A549 (cell line): ENCODE data around the gene EZH1.

ENCODE experiments used
- CEBPB ChIP-seq, 2 experiments: fragments of >200 bp in 1 of 2; sonication (Bioruptor Twin) in 1 of 2; formaldehyde crosslinking in 1 of 2; IDR thresholded peaks; 2 replicates each; pipeline ENCODE4 v1.6.1; 2012 to 2016
- CTCF ChIP-seq: fragments of >200 bp; sonication (Bioruptor Twin); formaldehyde crosslinking; IDR thresholded peaks from 3 replicates; pipeline ENCODE4 v1.5.1; 2016
- E2F6 ChIP-seq: IDR thresholded peaks from 2 replicates; pipeline ENCODE4 v1.6.1; 2012; ENCODE audit warnings: low read depth, borderline replicate concordance
- EP300 ChIP-seq, 2 experiments: fragments of >200 bp; sonication (Bioruptor Twin); formaldehyde crosslinking; IDR thresholded peaks; 2 replicates in 1 of 2; 3 replicates in 1 of 2; pipeline ENCODE4 v1.6.1; 2016 to 2017
- HES2 ChIP-seq: fragments of >200 bp; sonication (Bioruptor Twin); formaldehyde crosslinking; IDR thresholded peaks from 2 replicates; pipeline ENCODE4 v1.6.1; 2016
- HMGXB4 ChIP-seq: fragments of 250-450 bp; sonication (Bioruptor Pico); IDR thresholded peaks from 2 replicates; pipeline ENCODE4 v1.5.0; 2021; ENCODE audit warnings: mild to moderate bottlenecking, moderate library complexity, borderline replicate concordance
- NR3C1 ChIP-seq: fragments of >200 bp; sonication (Bioruptor Twin); formaldehyde crosslinking; IDR thresholded peaks from 3 replicates; pipeline ENCODE4 v1.6.1; 2017
- POLR2A ChIP-seq: IDR thresholded peaks from 2 replicates; pipeline ENCODE4 v1.6.1; 2012; ENCODE audit warnings: mild to moderate bottlenecking, low read length
- RAD21 ChIP-seq, 2 experiments: fragments of >200 bp in 1 of 2; sonication (Bioruptor Twin) in 1 of 2; formaldehyde crosslinking in 1 of 2; IDR thresholded peaks in 1 of 2; conservative IDR thresholded peaks in 1 of 2; 2 replicates in 1 of 2; 3 replicates in 1 of 2; pipeline ENCODE4 v1.6.1; 2012 to 2018; ENCODE audit warnings: inconsistent platforms in 1 of 2
- RFX5 ChIP-seq: fragments of 450-650 bp; IDR thresholded peaks from 2 replicates; pipeline ENCODE4 v1.7.1; 2014; ENCODE audit warnings: antibody characterized with exemption, mild to moderate bottlenecking, moderate library complexity

GRCh38 chr17:42748908-42749798 is 4.3 kb upstream of the EZH1 start:
- TF ChIP-seq CTCF (no peak), EP300 (IDR thresholded peaks at IDR 0.05) (no peak), HMGXB4 (CRISPR knock-in tag) (no peak), E2F6 (no peak), POLR2A (no peak), NR3C1 (no peak), RFX5 (no peak), CEBPB (IDR thresholded peaks at IDR 0.05) (no peak), RAD21 (conservative IDR thresholded peaks at IDR 0.05 in 1 of 2, IDR thresholded peaks at IDR 0.05 in 1 of 2) (no peak), HES2 (no peak)
